HG03469 (cell line): Measurements from ENCODE around the gene ABI1.

Experiments used
- ATAC-seq: cut with Tn5 transposase; IDR thresholded peaks from one replicate; pipeline ENCODE4 v1.9.1; 2021; ENCODE audit warnings: mild to moderate bottlenecking, moderate library complexity, moderate number of reproducible peaks; ENCODE audit not compliant: unreplicated experiment

ABI1 gene

GRCh38 chr10:26857553-26857952 is 3.2 kb downstream of the ABI1 start:
- ATAC-seq: peak; percentile 3

GRCh38 chr10:26855186-26855585 is 5.6 kb downstream of the ABI1 start:
- ATAC-seq: no peak

GRCh38 chr10:26854524-26854923 is 6.2 kb downstream of the ABI1 start:
- no peak for ATAC-seq

GRCh38 chr10:26844396-26844975 is 16.3 kb downstream of the ABI1 start:
- ATAC-seq: no peak

- ATAC-seq: no peak
Observed at GRCh38 chr10:26843736-26844135, 17.0 kb downstream of the ABI1 start.

- no peak for ATAC-seq
Observed at GRCh38 chr10:26841733-26842317, 18.9 kb downstream of the ABI1 start.

- ATAC-seq: peak; percentile 44
Observed at GRCh38 chr10:26840938-26841732, 19.6 kb downstream of the ABI1 start.

GRCh38 chr10:26839966-26840627 is 20.7 kb downstream of the ABI1 start:
- ATAC-seq: no peak

GRCh38 chr10:26837139-26837538 is 23.6 kb downstream of the ABI1 start:
- no peak for ATAC-seq

- no peak for ATAC-seq
Observed at GRCh38 chr10:26835025-26835424, 25.7 kb downstream of the ABI1 start.

- ATAC-seq: no peak
Observed at GRCh38 chr10:26832960-26833359, 27.8 kb downstream of the ABI1 start.

- ATAC-seq: no peak
Observed at GRCh38 chr10:26831936-26832335, 28.8 kb downstream of the ABI1 start.

GRCh38 chr10:26829810-26830515 is 30.8 kb downstream of the ABI1 start:
- no peak for ATAC-seq

- no peak for ATAC-seq
Observed at GRCh38 chr10:26824015-26824690, 36.6 kb downstream of the ABI1 start.

- ATAC-seq: no peak
Observed at GRCh38 chr10:26821699-26822570, 38.8 kb downstream of the ABI1 start.

- no peak for ATAC-seq
Observed at GRCh38 chr10:26815500-26815899, 45.3 kb downstream of the ABI1 start.

GRCh38 chr10:26810435-26811026 is 50.2 kb downstream of the ABI1 start:
- no peak for ATAC-seq

- no peak for ATAC-seq
Observed at GRCh38 chr10:26809973-26810372, 50.8 kb downstream of the ABI1 start.

GRCh38 chr10:26807532-26807931 is 53.2 kb downstream of the ABI1 start:
- no peak for ATAC-seq
